DOHH2 (cell line): Measurements from ENCODE around the gene APOBEC3G.

Experiments
- H3F3A ChIP-seq: fragments of 200-600 bp; sonication (generic), shearing (Covaris generic); 2 replicates; pipeline ENCODE4 v1.6.0; 2016; ENCODE audit warnings: antibody characterized with exemption, mild to moderate bottlenecking; ENCODE audit not compliant: control insufficient read depth, insufficient read depth
- H3K27ac ChIP-seq: fragments of 200-600 bp; sonication (generic); 2 replicates; pipeline ENCODE4 v1.5.1; 2014; ENCODE audit warnings: low read depth, mild to moderate bottlenecking, low read length, moderate library complexity
- H3K27me3 ChIP-seq: fragments of 200-600 bp; sonication (generic); 2 replicates; pipeline ENCODE4 v1.6.1; 2014; ENCODE audit warnings: mild to moderate bottlenecking, low read length, mixed read lengths; ENCODE audit not compliant: control insufficient read depth
- H3K36me3 ChIP-seq: fragments of 200-600 bp; sonication (generic); 2 replicates; pipeline ENCODE4 v1.6.1; 2014; ENCODE audit warnings: mild to moderate bottlenecking, low read length, moderate library complexity, mixed read lengths; ENCODE audit not compliant: control insufficient read depth
- H3K4me1 ChIP-seq: fragments of 200-600 bp; sonication (generic); 2 replicates; pipeline ENCODE4 v1.6.1; 2014; ENCODE audit warnings: mild to moderate bottlenecking, low read length, mixed read lengths; ENCODE audit not compliant: control insufficient read depth
- H3K4me2 ChIP-seq: fragments of 200-600 bp; sonication (generic); 2 replicates; pipeline ENCODE4 v1.6.0; 2014; ENCODE audit warnings: mild to moderate bottlenecking, low read length, moderate library complexity
- H3K4me3 ChIP-seq: fragments of 200-600 bp; sonication (generic); 2 replicates; pipeline ENCODE4 v1.5.1; 2014; ENCODE audit warnings: mild to moderate bottlenecking, low read length, mixed read lengths
- H3K79me2 ChIP-seq: fragments of 200-600 bp; sonication (generic); 2 replicates; pipeline ENCODE4 v1.6.1; 2014; ENCODE audit warnings: mild to moderate bottlenecking, low read length, mixed read lengths; ENCODE audit not compliant: control insufficient read depth
- H3K9me2 ChIP-seq: fragments of 200-600 bp; sonication (generic); replicated peaks from 2 replicates; pipeline ENCODE4 v1.6.1; 2014; ENCODE audit warnings: mild to moderate bottlenecking, low read length, mixed read lengths; ENCODE audit not compliant: control insufficient read depth
- H3K9me3 ChIP-seq: fragments of 200-600 bp; sonication (generic); 2 replicates; pipeline ENCODE4 v1.6.1; 2014; ENCODE audit warnings: antibody characterized with exemption, low read length, mixed read lengths; ENCODE audit not compliant: control insufficient read depth, insufficient read depth
- H4K20me1 ChIP-seq: fragments of 200-600 bp; sonication (generic); 2 replicates; pipeline ENCODE4 v1.6.0; 2014; ENCODE audit warnings: low read depth, mild to moderate bottlenecking, antibody characterized with exemption, low read length, moderate library complexity; ENCODE audit not compliant: control insufficient read depth, insufficient read depth
- EZH2phosphoT487 ChIP-seq: fragments of 200-600 bp; sonication (generic); IDR thresholded peaks from 2 replicates; pipeline ENCODE4 v1.6.1; 2017; ENCODE audit warnings: borderline replicate concordance, mild to moderate bottlenecking, antibody characterized with exemption, low read length, moderate library complexity, mixed read lengths
- TF ChIP-seq, protein P1 (sequence below): fragments of 200-600 bp; sonication (generic); IDR thresholded peaks from one replicate; pipeline ENCODE4 v1.5.1; 2014; ENCODE audit warnings: antibody characterized with exemption, mild to moderate bottlenecking, low read depth, low read length; ENCODE audit not compliant: poor library complexity, severe bottlenecking

Gene APOBEC3G

GRCh38 chr22:39081016-39081415 is 3.9 kb downstream of the APOBEC3G start:
- Histone ChIP-seq H3K79me2 (peaks cover 4% of the 10 kb centered on the region; the same call in 1 of the 2 replicates), H3K4me3 (no peak overlapping the region), H3K9me3 (no peaks in the 10 kb centered on the region), H3K9me2 (no peaks in the 10 kb centered on the region), H3F3A (no peaks in the 10 kb centered on the region), H3K4me1 (peaks cover 28% of the 10 kb centered on the region), H4K20me1 (no peaks in the 10 kb centered on the region), H3K4me2 (no peak overlapping the region), H3K36me3 (no peaks in the 10 kb centered on the region), H3K27ac (no peak overlapping the region), H3K27me3 (no peaks in the 10 kb centered on the region)
- no peak for TF ChIP-seq EZH2phosphoT487
- TF ChIP-seq, protein P1, sequence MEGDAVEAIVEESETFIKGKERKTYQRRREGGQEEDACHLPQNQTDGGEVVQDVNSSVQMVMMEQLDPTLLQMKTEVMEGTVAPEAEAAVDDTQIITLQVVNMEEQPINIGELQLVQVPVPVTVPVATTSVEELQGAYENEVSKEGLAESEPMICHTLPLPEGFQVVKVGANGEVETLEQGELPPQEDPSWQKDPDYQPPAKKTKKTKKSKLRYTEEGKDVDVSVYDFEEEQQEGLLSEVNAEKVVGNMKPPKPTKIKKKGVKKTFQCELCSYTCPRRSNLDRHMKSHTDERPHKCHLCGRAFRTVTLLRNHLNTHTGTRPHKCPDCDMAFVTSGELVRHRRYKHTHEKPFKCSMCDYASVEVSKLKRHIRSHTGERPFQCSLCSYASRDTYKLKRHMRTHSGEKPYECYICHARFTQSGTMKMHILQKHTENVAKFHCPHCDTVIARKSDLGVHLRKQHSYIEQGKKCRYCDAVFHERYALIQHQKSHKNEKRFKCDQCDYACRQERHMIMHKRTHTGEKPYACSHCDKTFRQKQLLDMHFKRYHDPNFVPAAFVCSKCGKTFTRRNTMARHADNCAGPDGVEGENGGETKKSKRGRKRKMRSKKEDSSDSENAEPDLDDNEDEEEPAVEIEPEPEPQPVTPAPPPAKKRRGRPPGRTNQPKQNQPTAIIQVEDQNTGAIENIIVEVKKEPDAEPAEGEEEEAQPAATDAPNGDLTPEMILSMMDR: no peak

GRCh38 chr22:39081598-39081997 is 4.5 kb downstream of the APOBEC3G start:
- Histone ChIP-seq H3K4me2 (no peak overlapping the region), H3F3A (no peaks in the 10 kb centered on the region), H3K4me3 (no peak overlapping the region), H3K79me2 (peaks cover 4% of the 10 kb centered on the region; the same call in 1 of the 2 replicates), H3K9me2 (no peaks in the 10 kb centered on the region), H3K27me3 (no peaks in the 10 kb centered on the region), H4K20me1 (no peaks in the 10 kb centered on the region), H3K27ac (no peak overlapping the region), H3K36me3 (no peaks in the 10 kb centered on the region), H3K4me1 (peaks cover 22% of the 10 kb centered on the region), H3K9me3 (no peaks in the 10 kb centered on the region)
- no peak for TF ChIP-seq EZH2phosphoT487
- TF ChIP-seq, protein P1: no peak

DNA sequence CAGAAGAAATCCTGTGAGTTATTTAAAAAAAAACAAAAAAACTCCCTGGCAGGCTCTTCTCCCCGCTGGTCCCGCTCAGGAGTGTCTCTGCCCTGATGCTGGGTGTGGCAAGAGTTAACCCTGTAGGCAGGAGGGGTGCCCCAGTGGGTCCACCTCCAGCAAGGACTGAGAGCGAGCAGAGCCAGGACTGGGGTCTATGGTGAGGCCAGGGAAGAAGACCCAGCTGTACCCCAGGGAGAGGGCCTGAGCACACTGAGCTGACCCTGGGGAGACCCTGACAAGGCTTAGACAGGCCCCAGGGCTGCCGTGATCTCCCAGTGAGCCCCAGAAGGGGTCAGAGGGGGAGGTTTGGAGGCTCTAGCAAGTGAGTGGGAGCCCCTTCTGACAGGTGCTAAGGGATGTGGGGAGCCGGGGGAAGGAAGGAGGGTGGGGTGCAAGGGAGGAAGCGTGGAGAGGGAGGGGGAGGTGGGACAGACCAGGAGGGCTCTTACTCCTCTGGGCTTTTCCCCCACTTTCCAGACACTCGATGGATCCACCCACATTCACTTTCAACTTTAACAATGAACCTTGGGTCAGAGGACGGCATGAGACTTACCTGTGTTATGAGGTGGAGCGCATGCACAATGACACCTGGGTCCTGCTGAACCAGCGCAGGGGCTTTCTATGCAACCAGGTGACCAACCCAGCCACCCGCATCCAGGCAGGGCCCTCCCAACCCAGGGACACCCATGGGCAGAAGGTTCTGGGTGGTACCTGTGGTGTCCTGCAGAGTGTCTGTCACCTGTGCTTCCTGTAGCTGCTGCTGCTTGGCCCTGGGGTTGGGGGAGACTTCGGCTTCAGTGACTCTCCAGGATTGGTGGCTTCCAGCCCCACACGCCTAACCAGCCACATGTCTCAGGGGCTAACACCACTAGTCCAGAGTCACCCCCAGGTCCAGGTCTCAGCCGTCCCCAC is 6.4 kb downstream of the APOBEC3G start:
- Histone ChIP-seq H3K36me3 (no peaks in the 10 kb centered on the region), H3K4me2 (no peak overlapping the region)

More for the DNA sequence above, 6.4 kb downstream of the APOBEC3G start:
- TF ChIP-seq, protein P1: no peak
- no peak for TF ChIP-seq EZH2phosphoT487
- Histone ChIP-seq H3K27ac (no peak overlapping the region), H4K20me1 (no peaks in the 10 kb centered on the region), H3K9me3 (no peaks in the 10 kb centered on the region), H3K9me2 (no peaks in the 10 kb centered on the region), H3K4me1 (peaks cover 7% of the 10 kb centered on the region), H3F3A (no peaks in the 10 kb centered on the region), H3K79me2 (no peaks in the 10 kb centered on the region), H3K4me3 (no peak overlapping the region), H3K27me3 (no peaks in the 10 kb centered on the region)
